Measurements from ENCODE around the gene RIPK1. TPM values are rescaled to one million over a fixed set of nuclear protein-coding genes. Genes with fewer than 3 reads are reported as not detected.

Gene RIPK1
- total and polyA plus RNA-seq, 9 of the 15 experiments (the other 6 are each of a cell fraction or from before 2014, with no cell fraction given) = 3.8 to 24.9 (median 17.7) TPM

DNA sequence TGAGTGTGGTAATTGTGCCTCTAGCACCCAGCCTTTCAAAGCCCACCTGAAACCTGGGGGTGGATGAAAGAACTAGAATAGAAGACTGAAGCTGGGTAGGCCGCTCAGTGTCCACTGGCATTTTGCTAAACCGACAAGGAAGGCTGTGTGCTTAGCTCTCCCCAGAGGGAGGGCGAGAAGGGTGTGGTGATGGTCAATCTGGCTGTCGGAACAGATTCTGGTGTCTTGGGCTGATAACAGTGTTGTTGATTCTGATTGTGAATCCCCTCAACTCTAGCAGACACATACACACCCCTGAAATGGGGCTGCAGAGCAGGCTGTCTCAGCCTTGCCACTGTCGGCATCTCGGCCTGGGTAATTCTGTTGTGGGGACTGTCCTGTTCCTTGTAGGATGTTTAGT, 46.1 kb downstream of the RIPK1 start:
- no peak overlapping the region; a peak in 1 of 4 replicates for H3K9ac ChIP-seq (ENCODE audit: insufficient read depth in 1 of 2, low read depth in 2 of 2, low read length in 2 of 2)
- H4K20me1 ChIP-seq (replicated peaks; ENCODE audit: control insufficient read depth, insufficient read depth, low read length) = no peaks in the 10 kb centered on the region; the same call in 1 of the 2 replicates
- H3K9me3 ChIP-seq (replicated peaks; ENCODE audit: control insufficient read depth, insufficient read depth, low read depth, low read length) = no peaks in the 10 kb centered on the region
- H3K27me3 ChIP-seq (ENCODE audit: control insufficient read depth in 2 of 2, insufficient read depth in 2 of 2, low read length in 2 of 2) = no peaks in the 10 kb centered on the region
- no peaks in the 10 kb centered on the region for H3K9me1 ChIP-seq (ENCODE audit: control insufficient read depth, insufficient read depth, low read length)
- ChIA-PET POLR2A (interaction anchor here (0.7 kb wide), 1 partner anchor 331 kb away, joined by 3 read pairs; no protein-coding TSS in a partner anchor), CTCF (ENCODE audit: low intra/inter-chr PET ratio) (no interaction called here)
- no peak overlapping the region for H3K27ac ChIP-seq (ENCODE audit: extremely low read depth, low read depth, low read length)
- H3K79me2 ChIP-seq (ENCODE audit: control insufficient read depth, insufficient read depth, low read length) = peaks cover 8% of the 10 kb centered on the region; the same call in 2 of the 3 replicates
- peaks cover 55% of the 10 kb centered on the region; the same call in 2 of the 3 replicates for H3K36me3 ChIP-seq (ENCODE audit: control insufficient read depth, insufficient read depth, low read length)
- H3K4me3 ChIP-seq = no peak overlapping the region
- FAIRE-seq (no peak), DNase-seq (ENCODE audit: extremely low read depth in 1 of 4, low spot score in 3 of 4) (no peak), ATAC-seq (no peak)
- intact Hi-C loops (cut with micrococcal nuclease) = no loop called here
- no peak overlapping the region for H2AFZ ChIP-seq (ENCODE audit: low read depth, low read length)
- peaks cover 5 to 12% of the 10 kb centered on the region in 2 experiments; a peak in 3 of 5 replicates for H3K4me1 ChIP-seq (replicated peaks in 1 of 2; ENCODE audit: control insufficient read depth in 2 of 2, insufficient read depth in 2 of 2, low read length in 2 of 2)
- WGBS (ENCODE audit: insufficient coverage, low coverage, missing lambda C conversion rate) = 83% methylated on average over 6 of the region's 6 CpGs
- in situ Hi-C loops (cut with MboI) = no loop called here
- no TSS peak for BruUV-seq (replicated peaks)
- TF ChIP-seq MYC (IDR thresholded peaks at IDR 0.05; ENCODE audit: low read depth, low read length) (no peak), MYC (CRISPR knock-in tag; IDR thresholded peaks at IDR 0.05; ENCODE audit: borderline replicate concordance, low read depth) (no peak), RCOR1 (IDR thresholded peaks at IDR 0.05; ENCODE audit: borderline replicate concordance in 1 of 2, low read depth in 2 of 2, low read length in 2 of 2) (peak in 1 of 2 experiments; percentile 75; a peak in 2 of 4 replicates), KDM1A (IDR thresholded peaks at IDR 0.05) (peak; percentile 33 to 54; a peak in 3 of 4 replicates), ZNF263 (CRISPR knock-in tag; IDR thresholded peaks at IDR 0.05; ENCODE audit: borderline replicate concordance) (no peak)
- H3K4me2 ChIP-seq (ENCODE audit: insufficient read depth, low read length) = no peak overlapping the region

DNA sequence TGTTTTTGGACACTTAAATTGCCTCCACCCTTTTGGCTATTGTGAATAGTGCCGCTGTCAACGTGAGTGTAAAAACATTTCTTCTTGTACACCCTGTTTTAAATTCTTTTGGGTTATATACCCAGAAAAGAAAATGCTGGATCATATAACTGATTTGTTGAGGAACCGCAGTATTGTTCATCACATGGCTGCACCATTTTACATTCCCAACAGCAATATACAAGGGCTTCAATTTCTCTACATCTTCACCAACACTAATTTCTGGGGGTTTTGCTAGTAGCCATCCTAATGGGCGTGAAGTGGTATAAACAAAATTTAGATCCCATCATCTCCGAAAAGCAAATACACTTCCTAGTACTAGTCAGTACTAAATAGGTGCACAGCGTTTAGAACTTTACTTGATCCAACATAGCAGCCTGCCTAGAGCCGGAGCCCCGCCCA, 49.6 kb downstream of the RIPK1 start:
- Histone ChIP-seq H3K9ac (ENCODE audit: insufficient read depth in 1 of 2, low read depth in 2 of 2, low read length in 2 of 2) (peak overlapping the region; percentile 85 to 97), H2AFZ (ENCODE audit: low read depth, low read length) (peak overlapping the region; percentile 98), H3K4me2 (ENCODE audit: insufficient read depth, low read length) (peak overlapping the region; percentile 98), H3K4me3 (peak overlapping the region; percentile 76), H3K27me3 (ENCODE audit: control insufficient read depth in 2 of 2, insufficient read depth in 2 of 2, low read length in 2 of 2) (no peaks in the 10 kb centered on the region), H3K9me1 (ENCODE audit: control insufficient read depth, insufficient read depth, low read length) (no peaks in the 10 kb centered on the region), H3K9me3 (replicated peaks; ENCODE audit: control insufficient read depth, insufficient read depth, low read depth, low read length) (no peaks in the 10 kb centered on the region), H3K79me2 (ENCODE audit: control insufficient read depth, insufficient read depth, low read length) (peaks cover 9% of the 10 kb centered on the region; the same call in 2 of the 3 replicates), H3K36me3 (ENCODE audit: control insufficient read depth, insufficient read depth, low read length) (peaks cover 22% of the 10 kb centered on the region; the same call in 2 of the 3 replicates), H4K20me1 (replicated peaks; ENCODE audit: control insufficient read depth, insufficient read depth, low read length) (no peaks in the 10 kb centered on the region; the same call in 1 of the 2 replicates), H3K4me1 (replicated peaks in 1 of 2; ENCODE audit: control insufficient read depth in 2 of 2, insufficient read depth in 2 of 2, low read length in 2 of 2) (peaks cover 8 to 15% of the 10 kb centered on the region in 2 experiments; a peak in 4 of 5 replicates), H3K27ac (ENCODE audit: extremely low read depth, low read depth, low read length) (peak overlapping the region; percentile 86)
- ATAC-seq (peak; percentile 13), DNase-seq (ENCODE audit: extremely low read depth in 1 of 4, low spot score in 3 of 4) (no peak), FAIRE-seq (no peak)
- POLR2A ChIA-PET = interaction anchor here (0.6 to 1.4 kb wide), 3 partner anchors 9 to 97 kb away, joined by 3 to 6 read pairs (median 3); no protein-coding TSS in a partner anchor
- BruUV-seq (replicated peaks) = TSS peak; percentile 94
- CTCF ChIA-PET (ENCODE audit: low intra/inter-chr PET ratio) = no interaction called here
- 2% methylated on average over 8 of the region's 8 CpGs for WGBS (ENCODE audit: insufficient coverage, low coverage, missing lambda C conversion rate)
- intact Hi-C loops (cut with micrococcal nuclease) = loop anchor here (2.0 to 5.0 kb wide), 2 partner anchors 49 to 121 kb away; partner anchors contain the start of genes NQO2 and RIPK1
- in situ Hi-C loops (cut with MboI) = no loop called here
- TF ChIP-seq GATAD2B (IDR thresholded peaks at IDR 0.05; ENCODE audit: borderline replicate concordance) (no peak), NR4A1 (CRISPR knock-in tag; IDR thresholded peaks at IDR 0.05) (no peak), NR4A1 (tag; IDR thresholded peaks at IDR 0.05) (no peak), RBBP5 (IDR thresholded peaks at IDR 0.05; ENCODE audit: borderline replicate concordance, insufficient read depth, low read length, poor library complexity, severe bottlenecking) (no peak), ILF3 (IDR thresholded peaks at IDR 0.05; ENCODE audit: borderline replicate concordance) (peak; percentile 77; the same call in 1 of the 2 replicates), ZNF133 (CRISPR knock-in tag; IDR thresholded peaks at IDR 0.05) (no peak), ASH1L (IDR thresholded peaks at IDR 0.05; ENCODE audit: borderline replicate concordance, low read depth, partially characterized antibody) (no peak), SMARCC2 (IDR thresholded peaks at IDR 0.05; ENCODE audit: low read depth) (no peak), ZNF311 (CRISPR knock-in tag; IDR thresholded peaks at IDR 0.05) (no peak), KHSRP (IDR thresholded peaks at IDR 0.05) (no peak), CBX1 (IDR thresholded peaks at IDR 0.05; ENCODE audit: low read depth) (peak; percentile 77; the same call in 1 of the 2 replicates), RBM25 (IDR thresholded peaks at IDR 0.05; ENCODE audit: low read depth, low read length, severe bottlenecking) (no peak), NUFIP1 (IDR thresholded peaks at IDR 0.05; ENCODE audit: partially characterized antibody) (no peak)
